Hematopoietic multipotent progenitor cell treated with erythropoietin and hydrocortisone succinate and interleukin-3 and kit ligand, for 15 days (in vitro differentiated cells): ENCODE measurements around the gene FAM229B.

ENCODE experiments used
- DNase-seq: peaks from one replicate; pipeline ENCODE4 v3.0.0-alpha.2; 2015; ENCODE audit warnings: low spot score

The FAM229B gene

GRCh38 chr6:112144145-112144926 is 56.9 kb downstream of the FAM229B start:
- no peak for DNase-seq

- no peak for DNase-seq
Observed at GRCh38 chr6:112145080-112145573, 57.7 kb downstream of the FAM229B start.

DNA sequence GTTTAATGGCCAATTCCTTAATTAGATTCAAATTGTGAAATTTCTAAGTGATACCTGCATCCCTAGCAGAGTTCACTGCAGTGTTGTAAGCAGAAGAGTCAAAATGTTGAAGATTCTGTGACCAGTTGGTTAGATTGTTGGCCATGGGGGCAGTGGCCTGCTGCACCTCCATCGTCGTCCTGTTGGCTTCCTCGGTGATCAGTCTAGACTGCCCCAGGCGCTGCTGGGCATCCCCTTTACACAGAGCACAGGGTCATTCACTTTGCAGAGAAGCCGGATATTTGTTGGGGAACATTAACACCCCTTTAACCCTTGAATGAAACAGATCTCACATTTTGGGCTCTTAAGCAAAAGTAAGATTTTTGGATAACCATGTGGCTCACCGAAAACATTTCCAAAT is 60.7 kb downstream of the FAM229B start:
- no peak for DNase-seq

GRCh38 chr6:112149236-112149635 is 61.8 kb downstream of the FAM229B start:
- no peak for DNase-seq

DNA sequence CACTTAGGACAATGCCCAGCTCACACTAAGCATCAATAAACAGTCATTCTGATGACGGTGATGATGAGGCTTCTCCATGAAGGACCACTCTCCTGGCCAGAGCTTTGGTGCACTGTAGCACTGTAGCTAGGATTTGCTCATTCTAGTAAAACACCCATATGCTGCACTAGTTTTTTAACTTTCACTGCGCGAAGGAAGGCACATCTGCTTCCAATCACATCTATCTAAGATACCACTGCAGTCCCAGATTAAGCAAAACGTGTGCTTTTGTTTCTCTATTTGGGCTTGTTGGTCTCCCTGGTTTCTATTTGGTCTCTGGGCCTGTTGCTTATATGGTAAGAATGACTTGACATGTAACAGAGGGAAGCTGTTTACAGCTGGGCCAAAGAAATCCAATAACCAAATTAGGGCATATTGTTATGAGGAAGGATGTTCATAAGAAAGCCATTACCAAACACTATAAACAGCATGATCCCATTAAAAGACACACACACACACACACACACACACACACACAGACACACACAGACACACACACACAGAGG is 62.4 kb downstream of the FAM229B start:
- DNase-seq = no peak

GRCh38 chr6:112150363-112150762 is 63.0 kb downstream of the FAM229B start:
- DNase-seq = no peak
